K562 (cell line): ENCODE measurements around the gene BBC3. TPM values are rescaled to one million over a fixed set of nuclear protein-coding genes. Genes with fewer than 3 reads are reported as not detected.

Experiments used
- ATAC-seq: fragments of 200-7000 bp; cut with Tn5 transposase; 3 replicates; pipeline ENCODE4 v1.9.1; 2020; ENCODE audit warnings: moderate library complexity
- BruUV-seq: library from RNA; stranded (reverse); fragments of 400-500 nt; replicated peaks from 2 replicates; lab custom pipeline; 2021; lab: Mats Ljungman, UMichigan
- CTCF ChIA-PET: fragments of 300-600 bp; formaldehyde crosslinking; extraction: SDS; loops from one replicate; lab custom pipeline; 2021; ENCODE audit warnings: low intra/inter-chr PET ratio; lab: Yijun Ruan, JAX
- POLR2A ChIA-PET: fragments of 300-600, 350-650 bp; sonication (Branson Sonifier 250); formaldehyde crosslinking; extraction: SDS; loops from one replicate; lab custom pipeline; 2021; ENCODE audit warnings: antibody characterized with exemption, inconsistent platforms; lab: Yijun Ruan, JAX
- DNase-seq, 4 experiments: peaks; one replicate each; pipeline versions ENCODE4 v3.0.0 to v3.0.0-alpha.2; 2011 to 2018; ENCODE audit warnings: low spot score in 3 of 4, mixed read lengths in 3 of 4; ENCODE audit errors: extremely low read depth in 1 of 4
- FAIRE-seq: peaks from 2 replicates; lab custom pipeline; 2011; peaks lifted over from hg19 to GRCh38; lab: Jason Lieb, UNC
- H2AFZ ChIP-seq: 2 replicates; pipeline ENCODE4 v1.6.0; 2011; ENCODE audit warnings: low read depth, low read length, control low read depth, inconsistent platforms
- H3K27ac ChIP-seq: fragments of 200-600 bp; 3 replicates; pipeline ENCODE4 v1.8.0; 2011; ENCODE audit warnings: low read depth, mild to moderate bottlenecking, control low read depth, inconsistent platforms, low read length, moderate library complexity, mixed read lengths; ENCODE audit errors: extremely low read depth
- H3K27me3 ChIP-seq, 2 experiments: fragments of 300-600 bp in 1 of 2; 2 replicates in 1 of 2; 3 replicates in 1 of 2; pipeline versions ENCODE4 v1.6.0 to v1.8.0; 2011; ENCODE audit warnings: inconsistent platforms in 2 of 2, low read length in 2 of 2, mild to moderate bottlenecking in 1 of 2, mixed read lengths in 1 of 2, moderate library complexity in 1 of 2; ENCODE audit not compliant: control insufficient read depth in 2 of 2, insufficient read depth in 2 of 2
- H3K36me3 ChIP-seq: fragments of 300-600 bp; 3 replicates; pipeline ENCODE4 v1.8.0; 2011; ENCODE audit warnings: mild to moderate bottlenecking, low read length, inconsistent platforms; ENCODE audit not compliant: control insufficient read depth, insufficient read depth
- H3K4me1 ChIP-seq, 2 experiments: fragments of 200-600 bp in 1 of 2; replicated peaks in 1 of 2; 2 replicates in 1 of 2; 3 replicates in 1 of 2; pipeline versions ENCODE4 v1.5.1 to v1.8.0; 2011; ENCODE audit warnings: inconsistent platforms in 2 of 2, low read length in 2 of 2, mild to moderate bottlenecking in 1 of 2, mixed read lengths in 1 of 2, moderate library complexity in 1 of 2; ENCODE audit not compliant: control insufficient read depth in 2 of 2, insufficient read depth in 2 of 2
- H3K4me2 ChIP-seq: 2 replicates; pipeline ENCODE4 v1.6.1; 2011; ENCODE audit warnings: low read length, control low read depth, inconsistent platforms, mixed read lengths; ENCODE audit not compliant: insufficient read depth
- H3K4me3 ChIP-seq: fragments of 200-600 bp; sonication (generic), shearing (Covaris generic); 2 replicates; pipeline ENCODE4 v1.5.1; 2016; ENCODE audit warnings: control low read depth, inconsistent platforms
- H3K79me2 ChIP-seq: fragments of 200-600 bp; 3 replicates; pipeline ENCODE4 v1.8.0; 2011; ENCODE audit warnings: low read length, inconsistent platforms; ENCODE audit not compliant: control insufficient read depth, insufficient read depth
- H3K9ac ChIP-seq, 2 experiments: 2 replicates each; pipeline versions ENCODE4 v1.6.0 to v1.6.1; 2011; ENCODE audit warnings: low read depth in 2 of 2, low read length in 2 of 2, control low read depth in 1 of 2, inconsistent platforms in 1 of 2, mild to moderate bottlenecking in 1 of 2, mixed read lengths in 1 of 2; ENCODE audit not compliant: insufficient read depth in 1 of 2
- H3K9me1 ChIP-seq: one replicate; pipeline ENCODE4 v1.6.0; 2011; ENCODE audit warnings: inconsistent platforms, mild to moderate bottlenecking, low read length, moderate library complexity; ENCODE audit not compliant: control insufficient read depth, insufficient read depth
- H3K9me3 ChIP-seq: replicated peaks from 2 replicates; pipeline ENCODE4 v1.5.1; 2011; ENCODE audit warnings: low read depth, low read length, inconsistent platforms; ENCODE audit not compliant: control insufficient read depth, insufficient read depth
- H4K20me1 ChIP-seq: replicated peaks from 2 replicates; pipeline ENCODE4 v1.6.1; 2011; ENCODE audit warnings: low read length, inconsistent platforms, mixed read lengths; ENCODE audit not compliant: control insufficient read depth, insufficient read depth
- CCNT2 ChIP-seq: IDR thresholded peaks from 2 replicates; pipeline ENCODE4 v1.6.1; 2011; ENCODE audit warnings: borderline replicate concordance, low read depth, mild to moderate bottlenecking, moderate library complexity, mixed read lengths, low read length; ENCODE audit not compliant: insufficient read length; ENCODE audit errors: extremely low read depth
- HNRNPL ChIP-seq: fragments of 200-400 bp; formaldehyde crosslinking; IDR thresholded peaks from 2 replicates; pipeline ENCODE4 v1.6.1; 2017; ENCODE audit warnings: low read depth, mild to moderate bottlenecking, low read length
- NFIC ChIP-seq: fragments of 450-650 bp; IDR thresholded peaks from 2 replicates; pipeline ENCODE4 v1.6.1; 2017; ENCODE audit warnings: mild to moderate bottlenecking, inconsistent platforms
- ZBTB7A ChIP-seq: IDR thresholded peaks from 2 replicates; pipeline ENCODE4 v1.6.1; 2011; ENCODE audit warnings: low read depth, mild to moderate bottlenecking, low read length, moderate library complexity, borderline replicate concordance; ENCODE audit not compliant: control insufficient read depth
- ZNF217 ChIP-seq: sonication (generic); formaldehyde crosslinking; IDR thresholded peaks from 2 replicates; pipeline ENCODE4 v1.8.0; 2022; ENCODE audit warnings: mild to moderate bottlenecking, missing genetic modification reagents
- ZNF232 ChIP-seq: sonication (generic); formaldehyde crosslinking; IDR thresholded peaks from 2 replicates; pipeline ENCODE4 v1.8.0; 2022; ENCODE audit warnings: mild to moderate bottlenecking, missing genetic modification reagents
- ZNF639 ChIP-seq, 2 experiments: fragments of 200-800 bp in 1 of 2; sonication (Bioruptor generic) in 1 of 2; sonication (generic) in 1 of 2; formaldehyde crosslinking in 1 of 2; IDR thresholded peaks in 1 of 2; conservative IDR thresholded peaks in 1 of 2; 2 replicates each; pipeline versions ENCODE4 v1.5.0 to v1.6.1; 2016 to 2020; ENCODE audit warnings: missing compliant biosample characterization in 1 of 2, missing genetic modification characterization in 1 of 2, missing genetic modification reagents in 1 of 2
- WGBS: fragments of 100-300 bp; shearing (Covaris generic); methylation state at CpG from one replicate; pipeline ENCODE4 v1.1.6; 2016; ENCODE audit warnings: low coverage, mixed read lengths; ENCODE audit not compliant: insufficient coverage; ENCODE audit errors: missing lambda C conversion rate; 5-methylcytosine and 5-hydroxymethylcytosine counted together
- in situ Hi-C: fragments of 300-500 bp; cut with MboI; formaldehyde crosslinking; loops from 4 replicates; pipeline ENCODE4 v1.15.0; 2018; ENCODE audit warnings: inconsistent platforms, mixed read lengths
- intact Hi-C: fragments of 100-400 bp; cut with micrococcal nuclease; formaldehyde crosslinking; loops from 2 replicates; pipeline ENCODE4 v1.14.2; 2022
- polyA plus RNA-seq, 8 experiments: library from polyadenylated mRNA; depleted of rRNA in 4 of 8; stranded (reverse) in 5 of 8; unstranded in 3 of 8; fragments of >200 nt; fragmentation: Nextera tagmentation in 2 of 8; fragmentation: Illumina TruSeq in 1 of 8; extraction: Ambion mirVana in 2 of 8; extraction: Trizol in 1 of 8; gene quantifications; 2 replicates each; pipeline versions ENCODE4 v1.2.1 to v1.2.3, GENCODE V29; 2011 to 2014; ENCODE audit warnings: inconsistent platforms in 1 of 8, missing spikeins in 1 of 8
- total RNA-seq, 7 experiments: library from RNA; depleted of rRNA in 6 of 7; stranded (reverse); fragments of >200 nt in 6 of 7; fragmentation: Illumina TruSeq in 2 of 7; extraction: Trizol in 2 of 7; gene quantifications; 2 replicates each; pipeline versions ENCODE4 v1.2.1 to v1.2.3, GENCODE V29; 2011 to 2021; ENCODE audit warnings: low replicate concordance in 1 of 7

Gene BBC3
- total and polyA plus RNA-seq, 9 of the 15 experiments (the other 6 are each of a cell fraction or from before 2014, with no cell fraction given), result 0.15 to 30.7 (median 4.8) TPM

GRCh38 chr19:47240556-47240955 lies 9.6 kb upstream of the BBC3 start (continued):
- TF ChIP-seq ZNF639 (CRISPR knock-in tag; conservative IDR thresholded peaks at IDR 0.05 in 1 of 2, IDR thresholded peaks at IDR 0.05 in 1 of 2) (0 out of 4 replicates have a peak, but pooled peaks of 1 of the 2 experiments have one; percentile 3), ZNF217 (no peak)

GRCh38 chr19:47239610-47240296 lies 8.8 kb upstream of the BBC3 start:
- ATAC-seq (no peak), FAIRE-seq (no peak), DNase-seq (no peak)
- Histone ChIP-seq H4K20me1 (no peaks in the 10 kb centered on the region), H3K27me3 (no peaks in the 10 kb centered on the region), H2AFZ (no peak overlapping the region), H3K27ac (no peak overlapping the region; the same call in 2 of the 3 replicates), H3K79me2 (no peaks in the 10 kb centered on the region; the same call in 2 of the 3 replicates), H3K9ac (peak overlapping the region in 1 of 2 experiments; percentile 85; a peak in 1 of 4 replicates), H3K4me3 (no peak overlapping the region), H3K4me1 (peaks cover 27 to 50% of the 10 kb centered on the region in 2 experiments; a peak in 4 of 5 replicates), H3K9me3 (no peaks in the 10 kb centered on the region), H3K4me2 (no peak overlapping the region), H3K36me3 (no peaks in the 10 kb centered on the region), H3K9me1 (no peaks in the 10 kb centered on the region)
- 82% methylated on average over 11 of the region's 62 CpGs for WGBS
- peak; percentile 48; the same call in 1 of the 2 replicates for TF ChIP-seq ZBTB7A
- peak; percentile 26 for TF ChIP-seq CCNT2
- TF ChIP-seq NFIC, result peak; percentile 72
- no peak for TF ChIP-seq ZNF232 (CRISPR knock-in tag)
- peak; percentile 88 for TF ChIP-seq HNRNPL
- in situ Hi-C loops (loop anchor here (10.0 kb wide), 1 partner anchor 385 kb away; the partner anchor contains the start of gene AP2S1), intact Hi-C loops (loop anchor here (5.0 to 10.0 kb wide), 3 partner anchors 87 to 375 kb away; partner anchors contain the start of gene ARHGAP35)
- no TSS peak for BruUV-seq
- CTCF ChIA-PET, result no interaction called here
- POLR2A ChIA-PET, result interaction anchor here (0.6 to 2.4 kb wide), 3 partner anchors 13 to 86 kb away, joined by 3 to 17 read pairs (median 8); no protein-coding TSS in a partner anchor
